GM19023 (cell line): ENCODE data around the gene MDK.
A peak's percentile ranks its signal among the peaks of the same experiment; 100 is the strongest.
"Not testable (repeated sequence)": the region's sequence is repeated elsewhere in the genome, so short reads cannot be mapped to it uniquely, and the experiment has no call there.

Experiments used
- ATAC-seq: cut with Tn5 transposase; IDR thresholded peaks from one replicate; pipeline ENCODE4 v1.9.1; 2021; ENCODE audit warnings: mild to moderate bottlenecking, moderate library complexity; ENCODE audit not compliant: unreplicated experiment

MDK gene

GRCh38 chr11:46367244-46367915 is 14.1 kb upstream of the MDK start:
- ATAC-seq = peak; percentile 81

- no peak for ATAC-seq
Observed at GRCh38 chr11:46367916-46368267, 13.6 kb upstream of the MDK start.

- ATAC-seq = peak; percentile 52
Observed at GRCh38 chr11:46369458-46370152, 11.9 kb upstream of the MDK start.

- no peak for ATAC-seq
Observed at GRCh38 chr11:46370253-46370652, 11.2 kb upstream of the MDK start.

GRCh38 chr11:46371262-46371661 is 10.2 kb upstream of the MDK start:
- ATAC-seq = not testable (repeated sequence)

GRCh38 chr11:46372086-46372485 is 9.4 kb upstream of the MDK start:
- no peak for ATAC-seq

DNA sequence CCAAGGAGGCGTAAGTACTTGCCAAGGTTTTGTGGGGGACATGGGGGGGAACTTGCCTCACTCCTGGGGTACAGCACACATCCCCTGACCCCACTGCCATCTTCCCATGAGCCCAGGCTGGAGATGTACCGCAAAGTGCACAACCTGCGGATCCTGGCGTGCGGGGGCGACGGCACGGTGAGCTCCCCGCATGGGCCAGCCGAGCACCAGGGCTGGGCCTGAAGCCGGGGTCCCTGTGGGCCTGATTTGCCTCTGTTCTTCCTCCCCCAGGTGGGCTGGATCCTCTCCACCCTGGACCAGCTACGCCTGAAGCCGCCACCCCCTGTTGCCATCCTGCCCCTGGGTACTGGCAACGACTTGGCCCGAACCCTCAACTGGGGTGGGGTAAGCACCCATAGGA is 9.0 kb upstream of the MDK start:
- not testable (repeated sequence) for ATAC-seq

- ATAC-seq = no peak
Observed at GRCh38 chr11:46373787-46374740, 7.4 kb upstream of the MDK start.

DNA sequence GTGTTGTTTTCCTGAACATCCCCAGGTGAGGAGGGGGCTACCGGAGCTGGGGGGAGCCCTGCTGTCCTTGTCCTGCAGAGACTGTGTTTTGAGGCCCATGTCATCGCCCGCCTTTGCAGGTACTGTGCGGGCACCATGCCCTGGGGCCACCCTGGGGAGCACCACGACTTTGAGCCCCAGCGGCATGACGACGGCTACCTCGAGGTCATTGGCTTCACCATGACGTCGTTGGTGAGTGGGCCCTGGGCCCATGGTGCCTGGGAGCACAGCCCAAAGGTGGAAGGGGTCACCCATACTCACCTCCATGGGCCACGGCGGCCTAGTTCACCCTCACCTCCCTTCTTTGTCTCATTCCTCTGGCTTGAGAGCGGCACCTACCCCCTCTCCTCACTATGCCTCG is 6.7 kb upstream of the MDK start:
- ATAC-seq = no peak

DNA sequence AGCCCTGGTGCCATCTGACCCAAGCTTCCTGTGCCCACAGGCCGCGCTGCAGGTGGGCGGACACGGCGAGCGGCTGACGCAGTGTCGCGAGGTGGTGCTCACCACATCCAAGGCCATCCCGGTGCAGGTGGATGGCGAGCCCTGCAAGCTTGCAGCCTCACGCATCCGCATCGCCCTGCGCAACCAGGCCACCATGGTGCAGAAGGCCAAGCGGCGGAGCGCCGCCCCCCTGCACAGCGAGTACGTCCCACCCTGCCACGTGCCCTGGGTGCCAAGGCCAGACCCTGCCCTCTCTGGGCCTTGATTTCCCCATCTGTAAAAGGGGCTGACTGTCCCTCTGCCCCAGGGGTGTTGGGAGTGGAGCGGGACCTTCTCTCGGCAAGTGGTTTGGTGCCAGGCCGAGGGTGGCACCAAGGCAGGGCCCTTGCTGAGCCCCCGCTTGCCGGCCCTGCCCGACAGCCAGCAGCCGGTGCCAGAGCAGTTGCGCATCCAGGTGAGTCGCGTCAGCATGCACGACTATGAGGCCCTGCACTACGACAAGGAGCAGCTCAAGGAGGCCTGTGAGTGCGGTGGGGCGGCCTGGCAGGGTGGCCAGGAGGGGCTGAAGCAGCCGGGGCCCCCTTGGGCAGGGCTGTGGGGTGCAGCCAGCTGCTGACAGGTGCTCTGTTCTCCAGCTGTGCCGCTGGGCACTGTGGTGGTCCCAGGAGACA is 5.9 kb upstream of the MDK start:
- no peak for ATAC-seq

DNA sequence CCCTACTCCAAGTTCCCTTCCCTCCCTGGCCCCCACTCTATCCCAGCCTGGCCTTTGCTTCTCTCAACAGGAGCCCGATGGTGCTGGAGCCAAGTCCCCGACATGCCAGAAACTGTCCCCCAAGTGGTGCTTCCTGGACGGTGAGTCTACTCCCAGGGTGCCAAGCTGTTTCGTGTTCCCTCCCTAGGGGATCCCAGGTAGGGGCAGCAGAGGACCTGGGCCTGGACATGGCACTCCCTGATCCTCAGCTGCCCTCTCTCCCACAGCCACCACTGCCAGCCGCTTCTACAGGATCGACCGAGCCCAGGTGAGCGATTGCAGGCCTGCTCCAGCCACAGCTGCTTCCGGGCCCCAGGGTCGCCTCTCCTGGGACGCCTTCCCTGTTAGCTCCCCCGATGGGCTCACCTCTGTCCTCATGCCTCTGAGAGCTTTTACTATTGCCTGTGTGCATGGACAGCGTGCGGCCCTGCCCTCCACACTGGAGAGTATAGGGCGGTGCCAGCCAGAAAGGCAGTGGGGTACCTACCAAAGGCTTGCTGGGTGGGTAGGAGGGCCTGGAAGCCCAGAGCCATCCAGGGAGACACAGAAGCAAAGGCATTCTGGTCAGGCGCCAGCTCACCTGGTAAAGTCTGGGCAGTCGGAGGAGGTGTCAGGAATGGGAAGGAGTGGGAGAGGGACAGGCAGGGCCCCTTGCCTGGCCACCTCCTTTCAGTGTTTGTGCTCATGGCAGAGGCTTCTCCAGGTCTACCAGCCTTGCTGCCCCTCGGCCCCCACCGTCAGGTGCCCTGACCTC is 5.0 kb upstream of the MDK start:
- no peak for ATAC-seq

GRCh38 chr11:46377290-46377689 is 4.2 kb upstream of the MDK start:
- ATAC-seq = no peak

DNA sequence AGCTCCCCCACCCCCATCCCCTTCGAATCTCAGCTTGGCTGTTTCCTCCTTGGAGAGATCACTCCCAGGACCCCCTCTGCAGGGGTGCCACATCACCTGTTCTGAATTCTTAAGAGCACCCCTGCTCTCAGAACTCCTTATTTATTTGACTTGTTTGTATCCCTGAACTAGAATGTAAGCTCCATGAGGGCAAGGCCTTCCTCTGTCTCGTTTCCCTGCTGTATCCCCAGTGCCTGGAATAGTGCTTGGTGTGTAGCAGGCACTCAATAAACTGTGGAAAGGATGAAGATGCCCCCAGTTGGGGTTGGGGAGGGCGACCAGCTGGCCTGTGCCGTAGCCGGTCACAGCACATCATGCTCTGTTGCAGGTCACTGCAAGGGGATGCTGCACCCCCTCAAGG is 3.6 kb upstream of the MDK start:
- no peak for ATAC-seq

- no peak for ATAC-seq
Observed at GRCh38 chr11:46378296-46378695, 3.2 kb upstream of the MDK start.

DNA sequence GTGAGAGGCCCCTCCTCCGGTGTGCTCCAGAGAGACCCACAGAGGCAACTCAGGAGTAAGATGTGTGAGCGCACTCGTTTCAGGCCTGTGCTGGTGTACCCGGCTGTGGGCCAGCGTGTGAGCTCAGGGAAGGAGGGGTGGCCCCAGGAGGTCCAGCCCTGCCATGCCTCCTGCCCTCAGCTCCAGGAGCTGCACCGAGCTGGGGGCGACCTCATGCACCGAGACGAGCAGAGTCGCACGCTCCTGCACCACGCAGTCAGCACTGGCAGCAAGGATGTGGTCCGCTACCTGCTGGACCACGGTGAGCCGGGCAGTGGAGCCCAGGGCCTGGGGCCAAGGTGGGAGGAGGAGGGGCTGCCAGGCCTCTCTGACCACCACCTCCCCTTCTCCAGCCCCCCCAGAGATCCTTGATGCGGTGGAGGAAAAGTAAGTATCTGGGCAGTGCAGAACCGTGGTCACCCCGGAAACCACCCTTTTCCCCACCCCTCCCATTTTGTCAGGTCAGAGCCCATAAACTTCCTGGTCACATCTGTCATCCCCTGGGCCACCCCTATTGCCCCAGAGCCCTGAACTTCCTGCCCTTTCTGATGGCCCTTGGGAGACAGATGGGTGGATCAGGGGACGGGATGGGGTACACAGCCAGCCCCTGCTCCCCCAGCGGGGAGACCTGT is 2.5 kb upstream of the MDK start:
- ATAC-seq = no peak

DNA sequence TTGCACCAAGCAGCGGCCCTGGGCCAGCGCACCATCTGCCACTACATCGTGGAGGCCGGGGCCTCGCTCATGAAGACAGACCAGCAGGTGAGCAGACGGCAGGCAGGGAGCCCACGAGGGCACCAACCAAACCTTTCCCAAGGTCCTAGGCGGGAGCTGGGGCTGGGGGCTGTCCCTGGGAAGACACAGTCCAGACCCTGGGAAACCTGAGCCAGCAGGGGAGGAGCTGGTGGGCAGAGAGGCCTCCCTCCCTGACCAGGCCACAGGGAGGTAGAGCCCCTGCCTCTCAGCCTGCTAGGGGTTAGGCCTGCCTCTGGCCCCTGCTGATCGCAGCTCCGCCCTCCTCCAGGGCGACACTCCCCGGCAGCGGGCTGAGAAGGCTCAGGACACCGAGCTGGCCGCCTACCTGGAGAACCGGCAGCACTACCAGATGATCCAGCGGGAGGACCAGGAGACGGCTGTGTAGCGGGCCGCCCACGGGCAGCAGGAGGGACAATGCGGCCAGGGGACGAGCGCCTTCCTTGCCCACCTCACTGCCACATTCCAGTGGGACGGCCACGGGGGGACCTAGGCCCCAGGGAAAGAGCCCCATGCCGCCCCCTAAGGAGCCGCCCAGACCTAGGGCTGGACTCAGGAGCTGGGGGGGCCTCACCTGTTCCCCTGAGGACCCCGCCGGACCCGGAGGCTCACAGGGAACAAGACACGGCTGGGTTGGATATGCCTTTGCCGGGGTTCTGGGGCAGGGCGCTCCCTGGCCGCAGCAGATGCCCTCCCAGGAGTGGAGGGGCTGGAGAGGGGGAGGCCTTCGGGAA is 1.8 kb upstream of the MDK start:
- ATAC-seq = not testable (repeated sequence)

- no peak for ATAC-seq
Observed at GRCh38 chr11:46380340-46381047, 975 bp upstream of the MDK start.
